Measurements from ENCODE around the gene ZDHHC24. TPM values are rescaled to one million over a fixed set of nuclear protein-coding genes. Genes with fewer than 3 reads are reported as not detected.
A peak's percentile ranks its signal among the peaks of the same experiment; 100 is the strongest.
"Not testable (repeated sequence)": the region's sequence is repeated elsewhere in the genome, so short reads cannot be mapped to it uniquely, and the experiment has no call there.

ZDHHC24 gene
- total and polyA plus RNA-seq, 2 experiments from 2014 or later: 5.6 to 13.1 TPM

GRCh38 chr11:66546368-66546965 is 619 bp upstream of the ZDHHC24 start, which contains the start of gene ACTN3:
Gene ACTN3, plus strand, starts transcription at chr11:66546903. Its CDS starts 35 bp downstream, at chr11:66546938.
- Mint-ChIP-seq H3K4me1 (peaks cover 38% of the 10 kb centered on the region), H3K27me3 (ENCODE audit: insufficient read depth, low read depth, poor library complexity) (peaks cover 18% of the 10 kb centered on the region), H3K4me3 (peak within 1 kb of the TSS; percentile 81), H3K9me3 (no peaks in the 10 kb centered on the region; the same call in 1 of the 3 replicates), H3K36me3 (ENCODE audit: low read depth) (peaks cover 4% of the 10 kb centered on the region; the same call in 1 of the 3 replicates), H3K27ac (peak within 1 kb of the TSS; percentile 70)
- 0 out of 2 replicates have a peak, but pooled peaks cover 4% of the 10 kb centered on the region for H3K79me2 ChIP-seq (replicated peaks; ENCODE audit: insufficient read depth)
- peak within 1 kb of the TSS; percentile 97 for H3K4me3 ChIP-seq
- no peaks in the 10 kb centered on the region for H3K36me3 ChIP-seq (ENCODE audit: insufficient read depth)
- peaks cover 7% of the 10 kb centered on the region for H4K20me1 ChIP-seq (replicated peaks; ENCODE audit: insufficient read depth)
- TF ChIP-seq POLR2AphosphoS5 (IDR thresholded peaks at IDR 0.05; ENCODE audit: low read depth) (peak; percentile 54), NANOG (IDR thresholded peaks at IDR 0.05; ENCODE audit: borderline replicate concordance) (no peak), ZNF331 (CRISPR knock-in tag; IDR thresholded peaks at IDR 0.05; ENCODE audit: low read depth) (no peak), CREB1 (CRISPR knock-in tag; IDR thresholded peaks at IDR 0.05; ENCODE audit: low read depth) (no peak)
- peaks cover 35% of the 10 kb centered on the region for H3K4me1 ChIP-seq (ENCODE audit: insufficient read depth)
- DNase-seq (ENCODE audit: low spot score) (peak; percentile 88), ATAC-seq (peak; percentile 68)
- H3F3A ChIP-seq (replicated peaks; ENCODE audit: low read depth): 0 out of 2 replicates have a peak, but pooled peaks cover 7% of the 10 kb centered on the region
- no peaks in the 10 kb centered on the region for H3K27me3 ChIP-seq (ENCODE audit: insufficient read depth)
- H3K27ac ChIP-seq (ENCODE audit: low read depth): peak within 1 kb of the TSS; percentile 74; the same call in 1 of the 2 replicates
- peak within 1 kb of the TSS; percentile 97 for H3K4me2 ChIP-seq
- H3K9me2 ChIP-seq (ENCODE audit: insufficient read depth): no peaks in the 10 kb centered on the region
- peak within 1 kb of the TSS; percentile 97 for H2AFZ ChIP-seq

GRCh38 chr11:66544952-66545351 is 896 bp downstream of the ZDHHC24 start:
- not testable (repeated sequence) for H3K27ac ChIP-seq (ENCODE audit: low read depth); H3K9me3 Mint-ChIP-seq; H3K36me3 Mint-ChIP-seq (ENCODE audit: low read depth); H3F3A ChIP-seq (replicated peaks; ENCODE audit: low read depth); H3K36me3 ChIP-seq (ENCODE audit: insufficient read depth); H3K27me3 ChIP-seq (ENCODE audit: insufficient read depth); DNase-seq (ENCODE audit: low spot score); H3K9me2 ChIP-seq (ENCODE audit: insufficient read depth); H3K27ac Mint-ChIP-seq; ATAC-seq; H4K20me1 ChIP-seq (replicated peaks; ENCODE audit: insufficient read depth); H3K79me2 ChIP-seq (replicated peaks; ENCODE audit: insufficient read depth); H2AFZ ChIP-seq
- Histone ChIP-seq H3K4me2 (peak overlapping the region; percentile 97), H3K4me1 (ENCODE audit: insufficient read depth) (peaks cover 35% of the 10 kb centered on the region), H3K4me3 (peak overlapping the region; percentile 97)
- Mint-ChIP-seq H3K27me3 (ENCODE audit: insufficient read depth, low read depth, poor library complexity) (peaks cover 19% of the 10 kb centered on the region), H3K4me1 (peaks cover 38% of the 10 kb centered on the region), H3K4me3 (peak overlapping the region; percentile 77)

- Histone ChIP-seq H3K4me3 (no peak overlapping the region), H2AFZ (peak overlapping the region; percentile 81), H4K20me1 (replicated peaks; ENCODE audit: insufficient read depth) (peaks cover 4% of the 10 kb centered on the region; the same call in 1 of the 2 replicates), H3K27me3 (ENCODE audit: insufficient read depth) (no peaks in the 10 kb centered on the region), H3K4me2 (peak overlapping the region; percentile 69; the same call in 1 of the 2 replicates), H3K4me1 (ENCODE audit: insufficient read depth) (peaks cover 26% of the 10 kb centered on the region), H3F3A (replicated peaks; ENCODE audit: low read depth) (0 out of 2 replicates have a peak, but pooled peaks cover 7% of the 10 kb centered on the region), H3K36me3 (ENCODE audit: insufficient read depth) (no peaks in the 10 kb centered on the region), H3K79me2 (replicated peaks; ENCODE audit: insufficient read depth) (peaks cover 4% of the 10 kb centered on the region; the same call in 1 of the 2 replicates), H3K9me2 (ENCODE audit: insufficient read depth) (no peaks in the 10 kb centered on the region), H3K27ac (ENCODE audit: low read depth) (no peak overlapping the region)
- Mint-ChIP-seq H3K4me1 (peaks cover 36% of the 10 kb centered on the region), H3K27me3 (ENCODE audit: insufficient read depth, low read depth, poor library complexity) (peaks cover 19% of the 10 kb centered on the region), H3K36me3 (ENCODE audit: low read depth) (no peaks in the 10 kb centered on the region; the same call in 2 of the 3 replicates), H3K27ac (no peak overlapping the region), H3K4me3 (peak overlapping the region; percentile 5; the same call in 1 of the 3 replicates), H3K9me3 (no peaks in the 10 kb centered on the region; the same call in 1 of the 3 replicates)
- peak; percentile 6 for ATAC-seq
- peak; percentile 80 for DNase-seq (ENCODE audit: low spot score)
- TF ChIP-seq JUNB (IDR thresholded peaks at IDR 0.05; ENCODE audit: unreplicated experiment): no peak
- peak; percentile 35 to 71 for TF ChIP-seq CTCF (conservative IDR thresholded peaks at IDR 0.05; ENCODE audit: low read depth in 2 of 2)
Observed at GRCh38 chr11:66543263-66544107, 2.4 kb downstream of the ZDHHC24 start.
